Right cardiac atrium (tissue), 5 donors: ENCODE data around the gene ANAPC16. TPM values are rescaled to one million over a fixed set of nuclear protein-coding genes. Genes with fewer than 3 reads are reported as not detected.

Source experiments
- ATAC-seq, 2 donors: fragments of 200-7000 bp; cut with Tn5 transposase; one replicate each; pipeline versions ENCODE4 v1.8.0 to v1.9.1; 2020; ENCODE audit warnings: moderate library complexity in 2 of 2, mild to moderate bottlenecking in 1 of 2
- DNase-seq, 3 donors: peaks; one replicate each; pipeline ENCODE4 v3.0.0-alpha.2; 2020
- H3K27ac ChIP-seq: one replicate; pipeline ENCODE4 v1.5.1; 2013; ENCODE audit warnings: mild to moderate bottlenecking, low read length, control low read depth, moderate library complexity
- H3K27me3 ChIP-seq: one replicate; pipeline ENCODE4 v1.6.1; 2013; ENCODE audit not compliant: control insufficient read depth, insufficient read depth
- H3K4me1 ChIP-seq: one replicate; pipeline ENCODE4 v1.6.1; 2013; ENCODE audit warnings: low read length; ENCODE audit not compliant: control insufficient read depth, insufficient read depth
- H3K4me3 ChIP-seq: one replicate; pipeline ENCODE4 v1.5.1; 2013; ENCODE audit warnings: low read length, control low read depth
- H3K9me3 ChIP-seq: one replicate; pipeline ENCODE4 v1.6.1; 2013; ENCODE audit warnings: low read length; ENCODE audit not compliant: control insufficient read depth
- WGBS: extraction: QIAGEN DNeasy Blood & Tissue Kit; methylation state at CpG from one replicate; pipeline ENCODE4 v1.1.7; 2013; 5-methylcytosine and 5-hydroxymethylcytosine counted together
- intact Hi-C, 4 donors: fragments of 100-400 bp; cut with DNase I; formaldehyde crosslinking; loops; one replicate each; pipeline versions ENCODE4 v1.11.0 to v1.14.0; 2022 to 2023
- polyA plus RNA-seq: library from polyadenylated mRNA; stranded (reverse); fragments of 200-250 nt; gene quantifications from one replicate; pipeline ENCODE4 v1.2.3, GENCODE V29; 2013
- total RNA-seq, 4 donors: library from RNA; stranded (reverse); fragmentation: NEBNext Ultra II Directional; extraction: Animal tissue kit (Norgen Biotek cat#: 25700); gene quantifications; one replicate each; pipeline ENCODE4 v1.2.1, GENCODE V29; 2021
- donor health status: healthy with polysubstance abuse.
- donor health status: DM: no; HTN: yes; CAD: no.
- donor health status: DM: no; HTN: no; CAD: no.
- donor health status: DM: no; HTN: yes; CAD: no; lungs with severe emphysema.
- donor health status: DM: yes; HTN: yes; CAD: no.

Gene ANAPC16
- total and polyA plus RNA-seq, 5 donors, result 190 to 287 (median 233) TPM

GRCh38 chr10:72283131-72283530, 67.3 kb downstream of the ANAPC16 start:
- WGBS, result 95% methylated on average over 3 of the region's 3 CpGs

More at GRCh38 chr10:72283131-72283530, 67.3 kb downstream of the ANAPC16 start:
- intact Hi-C loops, result no loop called here
- H3K9me3 ChIP-seq, result no peaks in the 10 kb centered on the region
- H3K4me1 ChIP-seq, result no peaks in the 10 kb centered on the region
- no peak for ATAC-seq
- H3K4me3 ChIP-seq, result no peak overlapping the region
- H3K27ac ChIP-seq, result no peak overlapping the region
- no peak for DNase-seq
- no peaks in the 10 kb centered on the region for H3K27me3 ChIP-seq

Other genes with a start within 250 kb of the ANAPC16 start
- 10 to 100 TPM in 1 of 4 donors, 1 to 10 TPM in 3; 4.9 to 10.9 (median 6.9) TPM for gene SPOCK2, start 127.5 kb upstream of the ANAPC16 start, total RNA-seq
- 12.8 TPM for gene SPOCK2, start 127.5 kb upstream of the ANAPC16 start, polyA plus RNA-seq
- gene ASCC1, start 264 bp downstream of the ANAPC16 start, total RNA-seq, result 10 to 100 TPM; 27.6 to 37.9 (median 32.8) TPM
- gene ASCC1, start 264 bp downstream of the ANAPC16 start, polyA plus RNA-seq, result 26.0 TPM
- gene DDIT4, start 57.9 kb downstream of the ANAPC16 start, total RNA-seq, result 100 to 1,000 TPM in 1 of 4 donors, 10 to 100 TPM in 3; 33.0 to 113 (median 76.5) TPM
- 53.6 TPM for gene DDIT4, start 57.9 kb downstream of the ANAPC16 start, polyA plus RNA-seq
- 10 to 100 TPM; 26.9 to 35.0 (median 30.9) TPM for gene DNAJB12, start 138.9 kb downstream of the ANAPC16 start, total RNA-seq
- 25.8 TPM for gene DNAJB12, start 138.9 kb downstream of the ANAPC16 start, polyA plus RNA-seq